SK-N-SH (cell line): ENCODE measurements around the gene DDR1. TPM values are rescaled to one million over a fixed set of nuclear protein-coding genes. Genes with fewer than 3 reads are reported as not detected.
A peak's percentile ranks its signal among the peaks of the same experiment; 100 is the strongest.
"Not testable (repeated sequence)": the region's sequence is repeated elsewhere in the genome, so short reads cannot be mapped to it uniquely, and the experiment has no call there.

Source experiments
- CTCF ChIA-PET: fragments of 300-600, 350-600 bp; formaldehyde crosslinking; extraction: SDS; loops from one replicate; lab custom pipeline; 2021; lab: Yijun Ruan, JAX
- POLR2A ChIA-PET: fragments of 350-600 bp; sonication (Branson Sonifier 250); formaldehyde crosslinking; extraction: SDS; loops from one replicate; lab custom pipeline; 2020; ENCODE audit warnings: antibody characterized with exemption, inconsistent platforms; lab: Yijun Ruan, JAX
- DNase-seq: peaks from one replicate; pipeline ENCODE4 v3.0.0; 2012
- H2AFZ ChIP-seq: fragments of 200-600 bp; sonication (generic); 2 replicates; pipeline ENCODE4 v1.8.1; 2016; ENCODE audit warnings: antibody characterized with exemption, mild to moderate bottlenecking, low read depth
- H3F3A ChIP-seq: fragments of 200-600 bp; sonication (generic); replicated peaks from 2 replicates; pipeline ENCODE3; 2016; ENCODE audit warnings: antibody characterized with exemption, mild to moderate bottlenecking; ENCODE audit not compliant: insufficient read depth
- H3K27ac ChIP-seq, 2 experiments: fragments of 200-500 bp in 1 of 2; fragments of 200-600 bp in 1 of 2; sonication (Bioruptor generic) in 1 of 2; sonication (generic), shearing (Covaris generic) in 1 of 2; 2 replicates each; pipeline versions ENCODE4 v1.5.1 to v1.6.1; 2014 to 2016; ENCODE audit warnings: low read depth in 2 of 2, inconsistent platforms in 1 of 2, low read length in 1 of 2, mild to moderate bottlenecking in 1 of 2, mixed read lengths in 1 of 2
- H3K27me3 ChIP-seq: fragments of 200-600 bp; sonication (generic), shearing (Covaris generic); 2 replicates; pipeline ENCODE4 v1.6.1; 2016; ENCODE audit warnings: mixed run types; ENCODE audit not compliant: insufficient read depth
- H3K36me3 ChIP-seq, 2 experiments: fragments of 200-500 bp in 1 of 2; fragments of 200-600 bp in 1 of 2; sonication (Bioruptor generic) in 1 of 2; sonication (generic) in 1 of 2; replicated peaks in 1 of 2; 2 replicates each; pipeline versions ENCODE3 to v1.5.1; 2014 to 2016; ENCODE audit warnings: low read length in 1 of 2, mild to moderate bottlenecking in 1 of 2; ENCODE audit not compliant: insufficient read depth in 2 of 2, control insufficient read depth in 1 of 2
- H3K4me1 ChIP-seq, 2 experiments: fragments of 200-500 bp in 1 of 2; fragments of 200-600 bp in 1 of 2; sonication (Bioruptor generic) in 1 of 2; sonication (generic), shearing (Covaris generic) in 1 of 2; 2 replicates each; pipeline versions ENCODE4 v1.5.1 to v1.6.1; 2014 to 2016; ENCODE audit warnings: low read depth in 1 of 2, low read length in 1 of 2, mixed run types in 1 of 2; ENCODE audit not compliant: insufficient read depth in 2 of 2, control insufficient read depth in 1 of 2
- H3K4me2 ChIP-seq: fragments of 200-600 bp; sonication (generic), shearing (Covaris generic); 2 replicates; pipeline ENCODE4 v1.6.1; 2017; ENCODE audit warnings: mixed run types
- H3K4me3 ChIP-seq, 2 experiments: fragments of 200-500 bp in 1 of 2; fragments of 200-600 bp in 1 of 2; sonication (Bioruptor generic) in 1 of 2; sonication (generic), shearing (Covaris generic) in 1 of 2; 2 replicates each; pipeline versions ENCODE4 v1.5.1 to v1.8.1; 2014 to 2016; ENCODE audit warnings: low read depth in 2 of 2, inconsistent platforms in 1 of 2, low read length in 1 of 2, mild to moderate bottlenecking in 1 of 2, mixed read lengths in 1 of 2, moderate library complexity in 1 of 2
- H3K79me2 ChIP-seq: fragments of 200-600 bp; sonication (generic); 2 replicates; pipeline ENCODE4 v1.8.1; 2017; ENCODE audit warnings: mild to moderate bottlenecking; ENCODE audit not compliant: insufficient read depth
- H3K9ac ChIP-seq: fragments of 200-600 bp; sonication (generic); 2 replicates; pipeline ENCODE4 v1.6.1; 2017; ENCODE audit warnings: mixed run types
- H3K9me2 ChIP-seq: fragments of 200-600 bp; sonication (generic); 2 replicates; pipeline ENCODE4 v1.6.1; 2017; ENCODE audit warnings: mixed run types
- H3K9me3 ChIP-seq: fragments of 200-600 bp; sonication (generic); 2 replicates; pipeline ENCODE4 v1.6.1; 2017; ENCODE audit warnings: mixed run types, mild to moderate bottlenecking, moderate library complexity
- H4K20me1 ChIP-seq: fragments of 200-600 bp; sonication (generic); 2 replicates; pipeline ENCODE4 v1.6.1; 2017; ENCODE audit warnings: mild to moderate bottlenecking, mixed run types; ENCODE audit not compliant: insufficient read depth
- ELF1 ChIP-seq: IDR thresholded peaks from 2 replicates; pipeline ENCODE4 v1.4.0; 2012
- NFIC ChIP-seq: IDR thresholded peaks from 2 replicates; pipeline ENCODE4 v1.4.0; 2012; ENCODE audit warnings: borderline replicate concordance
- RCOR1 ChIP-seq: fragments of 150-350 bp; IDR thresholded peaks from 2 replicates; pipeline ENCODE4 v1.6.1; 2017; ENCODE audit warnings: antibody characterized with exemption, low read length
- TCF12 ChIP-seq: IDR thresholded peaks from 2 replicates; pipeline ENCODE4 v1.4.0; 2012
- TEAD4 ChIP-seq: IDR thresholded peaks from 2 replicates; pipeline ENCODE4 v1.4.0; 2012; ENCODE audit warnings: mild to moderate bottlenecking, borderline replicate concordance; ENCODE audit not compliant: insufficient read depth
- WGBS: methylation state at CpG from one replicate; pipeline ENCODE4 v1.1.6; 2017; ENCODE audit warnings: low lambda C conversion rate; 5-methylcytosine and 5-hydroxymethylcytosine counted together
- polyA plus RNA-seq, 3 experiments: library from polyadenylated mRNA; depleted of rRNA; stranded (reverse); fragments of >200 nt; gene quantifications; 2 replicates each; pipeline ENCODE4 v1.2.3, GENCODE V29; 2012
- TF ChIP-seq, protein P1 (sequence below): IDR thresholded peaks from 2 replicates; pipeline ENCODE4 v1.4.0; 2012; ENCODE audit warnings: low read depth, borderline replicate concordance
- TF ChIP-seq, protein P2 (sequence below): IDR thresholded peaks from 2 replicates; pipeline ENCODE4; 2012

Gene DDR1
- polyA plus RNA-seq, 1 of the 3 experiments (the other 2 are of a cell fraction), result 52.8 TPM

DNA sequence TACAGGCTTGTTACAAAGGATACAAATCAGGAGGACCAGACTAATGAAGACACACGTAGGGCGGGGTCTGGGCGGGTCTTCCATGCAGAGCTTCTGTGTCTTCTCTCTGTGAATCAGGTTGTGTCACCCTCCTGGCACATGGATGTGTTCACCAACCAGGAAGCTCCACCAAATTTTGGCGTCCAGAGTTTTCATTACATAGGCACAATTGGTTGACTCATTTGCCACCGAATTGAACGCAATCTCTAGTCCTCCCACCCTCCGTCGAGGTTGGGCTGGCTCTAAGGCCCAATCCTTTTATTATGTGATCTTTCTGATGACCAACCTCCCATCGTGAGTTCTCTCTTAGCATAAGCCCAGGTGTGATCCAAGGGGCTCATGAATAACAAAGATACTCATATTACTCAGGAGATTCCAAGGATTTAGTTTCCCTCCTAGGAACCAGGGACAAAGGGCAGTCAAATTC, 36.3 kb upstream of the DDR1 start:
- Histone ChIP-seq H3K36me3 (no peaks in the 10 kb centered on the region), H3K79me2 (no peaks in the 10 kb centered on the region), H3K4me1 (peaks cover 2 to 9% of the 10 kb centered on the region in 2 experiments; a peak in 3 of 4 replicates), H2AFZ (no peak overlapping the region), H3K9me2 (no peaks in the 10 kb centered on the region), H4K20me1 (no peaks in the 10 kb centered on the region), H3K27me3 (no peaks in the 10 kb centered on the region), H3F3A (no peaks in the 10 kb centered on the region), H3K4me2 (no peak overlapping the region), H3K9me3 (no peaks in the 10 kb centered on the region), H3K27ac (no peak overlapping the region), H3K4me3 (no peak overlapping the region), H3K9ac (no peak overlapping the region)
- 90% methylated on average over 9 of the region's 9 CpGs for WGBS
- ChIA-PET POLR2A (no interaction called here), CTCF (interaction anchor here (1.0 to 1.2 kb wide), 2 partner anchors 19 to 232 kb away, joined by 3 read pairs; no protein-coding TSS in a partner anchor)
- no peak for DNase-seq
- no peak for TF ChIP-seq NFIC
- TF ChIP-seq RCOR1, result no peak
- TF ChIP-seq, protein P1, sequence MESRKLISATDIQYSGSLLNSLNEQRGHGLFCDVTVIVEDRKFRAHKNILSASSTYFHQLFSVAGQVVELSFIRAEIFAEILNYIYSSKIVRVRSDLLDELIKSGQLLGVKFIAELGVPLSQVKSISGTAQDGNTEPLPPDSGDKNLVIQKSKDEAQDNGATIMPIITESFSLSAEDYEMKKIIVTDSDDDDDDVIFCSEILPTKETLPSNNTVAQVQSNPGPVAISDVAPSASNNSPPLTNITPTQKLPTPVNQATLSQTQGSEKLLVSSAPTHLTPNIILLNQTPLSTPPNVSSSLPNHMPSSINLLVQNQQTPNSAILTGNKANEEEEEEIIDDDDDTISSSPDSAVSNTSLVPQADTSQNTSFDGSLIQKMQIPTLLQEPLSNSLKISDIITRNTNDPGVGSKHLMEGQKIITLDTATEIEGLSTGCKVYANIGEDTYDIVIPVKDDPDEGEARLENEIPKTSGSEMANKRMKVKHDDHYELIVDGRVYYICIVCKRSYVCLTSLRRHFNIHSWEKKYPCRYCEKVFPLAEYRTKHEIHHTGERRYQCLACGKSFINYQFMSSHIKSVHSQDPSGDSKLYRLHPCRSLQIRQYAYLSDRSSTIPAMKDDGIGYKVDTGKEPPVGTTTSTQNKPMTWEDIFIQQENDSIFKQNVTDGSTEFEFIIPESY, result no peak

GRCh38 chr6:30849903-30850651, 34.2 kb upstream of the DDR1 start:
- CTCF ChIA-PET, result no interaction called here
- POLR2A ChIA-PET, result no interaction called here

DNA sequence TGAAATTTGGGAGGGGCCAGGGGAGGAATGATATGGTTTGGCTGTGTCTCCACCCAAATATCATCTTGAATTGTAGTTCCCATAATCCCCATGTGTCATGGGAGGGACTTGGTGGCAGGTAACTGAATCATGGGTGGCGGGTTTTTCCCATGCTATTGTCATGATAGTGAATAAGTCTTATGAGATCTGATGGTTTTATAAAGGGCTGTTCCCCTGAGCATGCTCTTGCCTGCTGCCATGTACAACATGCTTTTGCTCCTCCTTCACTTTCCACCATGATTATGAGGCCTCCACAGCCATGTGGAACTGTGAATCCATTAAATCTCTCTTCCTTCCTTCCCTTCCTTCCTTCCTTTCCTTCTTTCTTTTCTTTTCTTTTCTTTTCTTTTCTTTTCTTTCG, 31.9 kb upstream of the DDR1 start:
- 36% methylated on average over 2 of the region's 2 CpGs for WGBS
- H3K4me2 ChIP-seq, H3F3A ChIP-seq, H2AFZ ChIP-seq, H3K9me2 ChIP-seq, DNase-seq, H3K79me2 ChIP-seq, H3K36me3 ChIP-seq, H3K9ac ChIP-seq, CTCF ChIA-PET, H3K4me1 ChIP-seq, H3K27ac ChIP-seq, POLR2A ChIA-PET, H3K27me3 ChIP-seq, H4K20me1 ChIP-seq, H3K4me3 ChIP-seq, H3K9me3 ChIP-seq: not testable (repeated sequence)

More at GRCh38 chr6:30849903-30850651, 34.2 kb upstream of the DDR1 start:
- 34% methylated on average over 6 of the region's 6 CpGs for WGBS
- Histone ChIP-seq H3K79me2 (no peaks in the 10 kb centered on the region), H2AFZ (no peak overlapping the region), H3K9ac (no peak overlapping the region), H3F3A (no peaks in the 10 kb centered on the region), H3K9me3 (no peaks in the 10 kb centered on the region), H3K4me2 (no peak overlapping the region), H4K20me1 (no peaks in the 10 kb centered on the region), H3K4me1 (no peaks in the 10 kb centered on the region; a peak in 1 of 4 replicates), H3K9me2 (no peaks in the 10 kb centered on the region), H3K36me3 (no peaks in the 10 kb centered on the region), H3K4me3 (no peak overlapping the region), H3K27me3 (no peaks in the 10 kb centered on the region), H3K27ac (no peak overlapping the region)
- DNase-seq, result no peak
- TF ChIP-seq ELF1 (no peak), TCF12 (peak; percentile 35), TEAD4 (no peak)
- TF ChIP-seq, protein P2, sequence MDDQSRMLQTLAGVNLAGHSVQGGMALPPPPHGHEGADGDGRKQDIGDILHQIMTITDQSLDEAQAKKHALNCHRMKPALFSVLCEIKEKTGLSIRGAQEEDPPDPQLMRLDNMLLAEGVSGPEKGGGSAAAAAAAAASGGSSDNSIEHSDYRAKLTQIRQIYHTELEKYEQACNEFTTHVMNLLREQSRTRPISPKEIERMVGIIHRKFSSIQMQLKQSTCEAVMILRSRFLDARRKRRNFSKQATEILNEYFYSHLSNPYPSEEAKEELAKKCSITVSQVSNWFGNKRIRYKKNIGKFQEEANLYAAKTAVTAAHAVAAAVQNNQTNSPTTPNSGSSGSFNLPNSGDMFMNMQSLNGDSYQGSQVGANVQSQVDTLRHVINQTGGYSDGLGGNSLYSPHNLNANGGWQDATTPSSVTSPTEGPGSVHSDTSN, result peak; percentile 38
